ENCODE data around the gene DPYSL4. TPM values are rescaled to one million over a fixed set of nuclear protein-coding genes. Genes with fewer than 3 reads are reported as not detected.

The DPYSL4 gene
- total and polyA plus RNA-seq, 2 donors = 1.5 to 1.7 TPM

- Histone ChIP-seq H3K27ac (ENCODE audit: low read depth) (no peak overlapping the region), H3K4me1 (ENCODE audit: insufficient read depth) (no peaks in the 10 kb centered on the region), H3K4me3 (ENCODE audit: low read depth, low read length) (no peak overlapping the region), H3K36me3 (ENCODE audit: insufficient read depth) (no peaks in the 10 kb centered on the region)
- DNase-seq (ENCODE audit: extremely low spot score) = no peak
- WGBS = 83% methylated on average over 17 of the region's 17 CpGs
Observed at GRCh38 chr10:132163826-132164515, 22.8 kb upstream of the DPYSL4 start.

GRCh38 chr10:132164761-132165278, 21.9 kb upstream of the DPYSL4 start:
- WGBS = 48% methylated on average over 20 of the region's 20 CpGs
- no peaks in the 10 kb centered on the region for H3K36me3 ChIP-seq (ENCODE audit: insufficient read depth)
- no peak overlapping the region for H3K4me3 ChIP-seq (ENCODE audit: low read depth, low read length)

GRCh38 chr10:132165416-132165980, 21.2 kb upstream of the DPYSL4 start:
- Histone ChIP-seq H3K4me1 (ENCODE audit: insufficient read depth) (no peaks in the 10 kb centered on the region), H3K27ac (ENCODE audit: low read depth) (no peak overlapping the region), H3K4me3 (ENCODE audit: low read depth, low read length) (no peak overlapping the region), H3K36me3 (ENCODE audit: insufficient read depth) (no peaks in the 10 kb centered on the region)
- DNase-seq (ENCODE audit: extremely low spot score) = no peak
- WGBS = 88% methylated on average over 21 of the region's 21 CpGs

More at GRCh38 chr10:132164761-132165278, 21.9 kb upstream of the DPYSL4 start:
- H3K27ac ChIP-seq (ENCODE audit: low read depth) = no peak overlapping the region
- DNase-seq (ENCODE audit: extremely low spot score) = no peak
- H3K4me1 ChIP-seq (ENCODE audit: insufficient read depth) = no peaks in the 10 kb centered on the region

GRCh38 chr10:132166216-132166950, 20.4 kb upstream of the DPYSL4 start:
- 87% methylated on average over 23 of the region's 23 CpGs for WGBS
- H3K27ac ChIP-seq (ENCODE audit: low read depth) = no peak overlapping the region
- H3K4me3 ChIP-seq (ENCODE audit: low read depth, low read length) = no peak overlapping the region
- H3K4me1 ChIP-seq (ENCODE audit: insufficient read depth) = no peaks in the 10 kb centered on the region
- DNase-seq (ENCODE audit: extremely low spot score) = no peak
- H3K36me3 ChIP-seq (ENCODE audit: insufficient read depth) = no peaks in the 10 kb centered on the region

GRCh38 chr10:132167041-132167674, 19.6 kb upstream of the DPYSL4 start:
- WGBS = 89% methylated on average over 22 of the region's 22 CpGs
- Histone ChIP-seq H3K36me3 (ENCODE audit: insufficient read depth) (no peaks in the 10 kb centered on the region), H3K4me3 (ENCODE audit: low read depth, low read length) (no peak overlapping the region), H3K27ac (ENCODE audit: low read depth) (no peak overlapping the region), H3K4me1 (ENCODE audit: insufficient read depth) (no peaks in the 10 kb centered on the region)
- no peak for DNase-seq (ENCODE audit: extremely low spot score)

- DNase-seq (ENCODE audit: extremely low spot score) = no peak
- 84% methylated on average over 17 of the region's 17 CpGs for WGBS
- Histone ChIP-seq H3K27ac (ENCODE audit: low read depth) (no peak overlapping the region), H3K4me1 (ENCODE audit: insufficient read depth) (no peaks in the 10 kb centered on the region), H3K4me3 (ENCODE audit: low read depth, low read length) (no peak overlapping the region), H3K36me3 (ENCODE audit: insufficient read depth) (no peaks in the 10 kb centered on the region)
Observed at GRCh38 chr10:132167976-132168375, 18.8 kb upstream of the DPYSL4 start.

GRCh38 chr10:132168571-132169030, 18.1 kb upstream of the DPYSL4 start:
- H3K4me1 ChIP-seq (ENCODE audit: insufficient read depth) = no peaks in the 10 kb centered on the region
- no peaks in the 10 kb centered on the region for H3K36me3 ChIP-seq (ENCODE audit: insufficient read depth)
- no peak overlapping the region for H3K27ac ChIP-seq (ENCODE audit: low read depth)
- no peak overlapping the region for H3K4me3 ChIP-seq (ENCODE audit: low read depth, low read length)
- WGBS = 75% methylated on average over 28 of the region's 28 CpGs
- DNase-seq (ENCODE audit: extremely low spot score) = no peak

- no peaks in the 10 kb centered on the region for H3K36me3 ChIP-seq (ENCODE audit: insufficient read depth)
- WGBS = 87% methylated on average over 42 of the region's 42 CpGs
- no peak for DNase-seq (ENCODE audit: extremely low spot score)
Observed at GRCh38 chr10:132169031-132169765, 17.6 kb upstream of the DPYSL4 start.

GRCh38 chr10:132169766-132170560, 16.8 kb upstream of the DPYSL4 start:
- Histone ChIP-seq H3K27ac (ENCODE audit: low read depth) (no peak overlapping the region), H3K4me3 (ENCODE audit: low read depth, low read length) (no peak overlapping the region), H3K36me3 (ENCODE audit: insufficient read depth) (no peaks in the 10 kb centered on the region), H3K4me1 (ENCODE audit: insufficient read depth) (no peaks in the 10 kb centered on the region)
- 89% methylated on average over 46 of the region's 46 CpGs for WGBS
- no peak for DNase-seq (ENCODE audit: extremely low spot score)

More at GRCh38 chr10:132169031-132169765, 17.6 kb upstream of the DPYSL4 start:
- Histone ChIP-seq H3K27ac (ENCODE audit: low read depth) (no peak overlapping the region), H3K4me3 (ENCODE audit: low read depth, low read length) (no peak overlapping the region), H3K4me1 (ENCODE audit: insufficient read depth) (no peaks in the 10 kb centered on the region)

GRCh38 chr10:132170561-132171361, 16.0 kb upstream of the DPYSL4 start:
- no peak for DNase-seq (ENCODE audit: extremely low spot score)
- 73% methylated on average over 36 of the region's 36 CpGs for WGBS
- Histone ChIP-seq H3K4me1 (ENCODE audit: insufficient read depth) (no peaks in the 10 kb centered on the region), H3K4me3 (ENCODE audit: low read depth, low read length) (no peak overlapping the region), H3K36me3 (ENCODE audit: insufficient read depth) (no peaks in the 10 kb centered on the region), H3K27ac (ENCODE audit: low read depth) (no peak overlapping the region)

- Histone ChIP-seq H3K27ac (ENCODE audit: low read depth) (no peak overlapping the region), H3K4me3 (ENCODE audit: low read depth, low read length) (no peak overlapping the region), H3K4me1 (ENCODE audit: insufficient read depth) (no peaks in the 10 kb centered on the region), H3K36me3 (ENCODE audit: insufficient read depth) (no peaks in the 10 kb centered on the region)
- DNase-seq (ENCODE audit: extremely low spot score) = no peak
- WGBS = 47% methylated on average over 26 of the region's 26 CpGs
Observed at GRCh38 chr10:132172091-132173066, 14.4 kb upstream of the DPYSL4 start.
